ENCODE results near the gene RASA4B. TPM values are rescaled to one million over a fixed set of nuclear protein-coding genes. Genes with fewer than 3 reads are reported as not detected.

The RASA4B gene
- total and polyA plus RNA-seq, 9 of the 15 experiments (the other 6 are each of a cell fraction or from before 2014, with no cell fraction given), result 0.01 to 2.9 (median 1.5) TPM; not detected in 1

DNA sequence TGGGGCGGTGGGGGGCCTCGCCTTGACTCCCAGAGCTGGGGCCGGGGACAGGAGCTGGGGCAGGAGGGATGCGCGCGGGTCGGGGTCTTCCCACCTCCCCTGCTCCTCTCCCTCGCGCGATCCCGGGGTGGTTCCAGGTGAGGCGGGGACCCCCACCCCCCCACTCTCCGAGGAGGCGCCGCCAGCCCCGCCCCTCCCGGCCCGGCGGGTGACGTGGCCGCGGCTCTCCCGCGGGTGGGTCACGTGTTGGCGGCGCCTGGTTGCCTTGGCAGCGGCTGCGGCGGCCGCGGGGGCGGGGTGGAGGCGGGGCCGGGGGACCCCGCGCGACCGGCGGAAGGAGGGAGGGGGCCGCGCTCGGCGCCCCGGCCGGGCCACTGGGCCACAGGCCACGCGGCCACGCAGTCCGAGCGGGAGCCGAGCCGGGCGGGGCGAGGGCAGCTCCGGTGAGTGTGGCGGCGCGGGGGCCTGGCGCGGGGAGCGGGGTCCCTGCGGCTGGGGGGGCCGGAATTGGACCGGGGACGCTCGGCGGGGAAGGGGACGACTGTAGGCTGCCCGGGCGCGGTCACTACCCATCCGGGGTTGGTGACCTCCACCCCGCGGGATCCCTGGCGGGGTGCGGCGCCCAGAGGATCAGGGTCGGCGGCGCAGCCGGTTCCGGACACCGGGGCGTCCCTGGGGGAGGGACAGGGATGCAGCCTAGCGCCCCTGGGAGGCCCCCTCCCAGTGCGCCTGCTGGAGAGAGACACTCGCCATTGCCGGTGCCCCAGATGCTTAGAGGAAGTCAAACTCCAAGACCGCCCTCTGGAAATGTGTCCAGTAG, 84.1 kb downstream of the RASA4B start, which contains the start of gene ORAI2 (continued):
- no peak for TF ChIP-seq ZKSCAN3 (CRISPR knock-in tag; IDR thresholded peaks at IDR 0.05)
- TF ChIP-seq TCF3 (CRISPR knock-in tag; IDR thresholded peaks at IDR 0.05), result no peak
- TF ChIP-seq, protein P1, sequence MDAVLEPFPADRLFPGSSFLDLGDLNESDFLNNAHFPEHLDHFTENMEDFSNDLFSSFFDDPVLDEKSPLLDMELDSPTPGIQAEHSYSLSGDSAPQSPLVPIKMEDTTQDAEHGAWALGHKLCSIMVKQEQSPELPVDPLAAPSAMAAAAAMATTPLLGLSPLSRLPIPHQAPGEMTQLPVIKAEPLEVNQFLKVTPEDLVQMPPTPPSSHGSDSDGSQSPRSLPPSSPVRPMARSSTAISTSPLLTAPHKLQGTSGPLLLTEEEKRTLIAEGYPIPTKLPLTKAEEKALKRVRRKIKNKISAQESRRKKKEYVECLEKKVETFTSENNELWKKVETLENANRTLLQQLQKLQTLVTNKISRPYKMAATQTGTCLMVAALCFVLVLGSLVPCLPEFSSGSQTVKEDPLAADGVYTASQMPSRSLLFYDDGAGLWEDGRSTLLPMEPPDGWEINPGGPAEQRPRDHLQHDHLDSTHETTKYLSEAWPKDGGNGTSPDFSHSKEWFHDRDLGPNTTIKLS (IDR thresholded peaks at IDR 0.05; ENCODE audit: borderline replicate concordance, low read depth), result 0 out of 2 replicates have a peak, but pooled peaks have one; percentile 57
- TF ChIP-seq, protein P2, sequence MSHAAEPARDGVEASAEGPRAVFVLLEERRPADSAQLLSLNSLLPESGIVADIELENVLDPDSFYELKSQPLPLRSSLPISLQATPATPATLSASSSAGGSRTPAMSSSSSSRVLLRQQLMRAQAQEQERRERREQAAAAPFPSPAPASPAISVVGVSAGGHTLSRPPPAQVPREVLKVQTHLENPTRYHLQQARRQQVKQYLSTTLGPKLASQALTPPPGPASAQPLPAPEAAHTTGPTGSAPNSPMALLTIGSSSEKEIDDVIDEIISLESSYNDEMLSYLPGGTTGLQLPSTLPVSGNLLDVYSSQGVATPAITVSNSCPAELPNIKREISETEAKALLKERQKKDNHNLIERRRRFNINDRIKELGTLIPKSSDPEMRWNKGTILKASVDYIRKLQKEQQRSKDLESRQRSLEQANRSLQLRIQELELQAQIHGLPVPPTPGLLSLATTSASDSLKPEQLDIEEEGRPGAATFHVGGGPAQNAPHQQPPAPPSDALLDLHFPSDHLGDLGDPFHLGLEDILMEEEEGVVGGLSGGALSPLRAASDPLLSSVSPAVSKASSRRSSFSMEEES (CRISPR knock-in tag; IDR thresholded peaks at IDR 0.05), result peak; percentile 48; the same call in 1 of the 2 replicates
- TF ChIP-seq RAD51 (IDR thresholded peaks at IDR 0.05; ENCODE audit: borderline replicate concordance, low read depth), result peak; percentile 57; the same call in 1 of the 2 replicates
- TF ChIP-seq, protein P3, sequence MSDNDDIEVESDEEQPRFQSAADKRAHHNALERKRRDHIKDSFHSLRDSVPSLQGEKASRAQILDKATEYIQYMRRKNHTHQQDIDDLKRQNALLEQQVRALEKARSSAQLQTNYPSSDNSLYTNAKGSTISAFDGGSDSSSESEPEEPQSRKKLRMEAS (CRISPR knock-in tag; IDR thresholded peaks at IDR 0.05), result peak; percentile 23; the same call in 1 of the 2 replicates
- peak; percentile 68 for TF ChIP-seq MYC (IDR thresholded peaks at IDR 0.05; ENCODE audit: low read depth, low read length)
- no peak for TF ChIP-seq MYC (CRISPR knock-in tag; IDR thresholded peaks at IDR 0.05; ENCODE audit: borderline replicate concordance, low read depth)
- peak; percentile 13 for TF ChIP-seq HMGN3 (IDR thresholded peaks at IDR 0.05; ENCODE audit: borderline replicate concordance, extremely low read depth, insufficient read length, low read depth, low read length)
- TF ChIP-seq MAZ (CRISPR knock-in tag; conservative IDR thresholded peaks at IDR 0.05 in 1 of 2, IDR thresholded peaks at IDR 0.05 in 1 of 2), result peak; percentile 27 to 87; a peak in 3 of 4 replicates
- TF ChIP-seq PHF8 (IDR thresholded peaks at IDR 0.05; ENCODE audit: borderline replicate concordance, low read length), result peak; percentile 64; the same call in 1 of the 2 replicates
- peak; percentile 43 for TF ChIP-seq ZBTB7A (IDR thresholded peaks at IDR 0.05; ENCODE audit: borderline replicate concordance, control insufficient read depth, low read depth, low read length)
- TF ChIP-seq POLR2G (IDR thresholded peaks at IDR 0.05; ENCODE audit: low read depth, low read length), result peak; percentile 75
- peak; percentile 31 for TF ChIP-seq CCNT2 (IDR thresholded peaks at IDR 0.05; ENCODE audit: borderline replicate concordance, extremely low read depth, insufficient read length, low read depth, low read length)
- TF ChIP-seq, protein P4, sequence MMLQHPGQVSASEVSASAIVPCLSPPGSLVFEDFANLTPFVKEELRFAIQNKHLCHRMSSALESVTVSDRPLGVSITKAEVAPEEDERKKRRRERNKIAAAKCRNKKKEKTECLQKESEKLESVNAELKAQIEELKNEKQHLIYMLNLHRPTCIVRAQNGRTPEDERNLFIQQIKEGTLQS (IDR thresholded peaks at IDR 0.05), result peak; percentile 21; the same call in 1 of the 2 replicates
- TF ChIP-seq, protein P4 (CRISPR knock-in tag; conservative IDR thresholded peaks at IDR 0.05), result no peak
- no peak for TF ChIP-seq DNMT1 (IDR thresholded peaks at IDR 0.05)
